ENCODE data around the gene ATP23.

GRCh38 chr12:57934819-57935218 lies 6.5 kb upstream of the ATP23 start:
- no peak for TF ChIP-seq GATA2 (IDR thresholded peaks at IDR 0.05; ENCODE audit: low read depth, low read length)
- no peak for TF ChIP-seq GATA3 (IDR thresholded peaks at IDR 0.05; ENCODE audit: low read depth, low read length)

Measured in SH-SY5Y (cell line).